Body of pancreas (tissue), 4 donors: Measurements from ENCODE around the gene COL27A1. TPM values are rescaled to one million over a fixed set of nuclear protein-coding genes. Genes with fewer than 3 reads are reported as not detected.

ENCODE experiments used
- ATAC-seq: fragments of 150-250 bp; one replicate; pipeline ENCODE4 v1.9.1; 2016
- DNase-seq, 4 donors: peaks; one replicate each; pipeline ENCODE4 v3.0.0-alpha.2; 2019
- H3K27ac ChIP-seq, 4 donors: fragments of 200-600 bp; sonication (generic); 1 replicate in 3 of 4; 2 replicates in 1 of 4; pipeline versions ENCODE4 v1.5.1 to v1.6.1; 2016 to 2019; ENCODE audit warnings: mild to moderate bottlenecking in 1 of 4, mixed read lengths in 1 of 4, moderate library complexity in 1 of 4
- H3K27me3 ChIP-seq, 2 donors: fragments of 200-600 bp; sonication (generic); one replicate each; pipeline ENCODE4 v1.6.0; 2016; ENCODE audit warnings: mild to moderate bottlenecking in 1 of 2
- H3K36me3 ChIP-seq, 2 donors: fragments of 200-600 bp; sonication (generic); replicated peaks in 1 of 2; 2 replicates each; pipeline ENCODE4 v1.5.1; 2016; ENCODE audit warnings: low read depth in 2 of 2; ENCODE audit not compliant: insufficient read depth in 1 of 2
- H3K4me1 ChIP-seq: fragments of 200-600 bp; sonication (generic); one replicate; pipeline ENCODE4 v1.6.0; 2016
- H3K4me3 ChIP-seq, 2 donors: fragments of 200-600 bp; sonication (generic); 1 replicate in 1 of 2; 2 replicates in 1 of 2; pipeline ENCODE4 v1.5.1; 2016 to 2019
- H3K9me3 ChIP-seq, 3 donors: fragments of 200-600 bp; sonication (generic); 1 replicate in 2 of 3; 2 replicates in 1 of 3; pipeline ENCODE4 v1.5.1; 2016
- POLR2A ChIP-seq, 3 donors: fragments of 450-650 bp; IDR thresholded peaks; one replicate each; pipeline ENCODE4 v1.6.1; 2016; ENCODE audit warnings: antibody characterized with exemption in 3 of 3, mild to moderate bottlenecking in 2 of 3
- WGBS, 2 donors: methylation state at CpG; one replicate each; pipeline ENCODE4 v1.1.5; 2017; 5-methylcytosine and 5-hydroxymethylcytosine counted together
- intact Hi-C: fragments of 100-400 bp; cut with DNase I; formaldehyde crosslinking; loops from one replicate; pipeline ENCODE4 v1.15.1; 2023
- total RNA-seq, 2 donors: library from RNA; depleted of rRNA; stranded (reverse); fragments of >200 nt; gene quantifications; one replicate each; pipeline ENCODE4 v1.1.0, GENCODE V29; 2016
- TF ChIP-seq, protein P1 (sequence below), 7 experiments: fragments of 450-650 bp in 4 of 7; fragments of 200-600 bp in 3 of 7; sonication (generic) in 3 of 7; IDR thresholded peaks; one replicate each; pipeline ENCODE4 v1.5.1; 2016 to 2019; ENCODE audit warnings: antibody characterized with exemption in 7 of 7

The COL27A1 gene
- total RNA-seq, 2 donors from 2014 or later = 24.1 to 58.0 TPM

DNA sequence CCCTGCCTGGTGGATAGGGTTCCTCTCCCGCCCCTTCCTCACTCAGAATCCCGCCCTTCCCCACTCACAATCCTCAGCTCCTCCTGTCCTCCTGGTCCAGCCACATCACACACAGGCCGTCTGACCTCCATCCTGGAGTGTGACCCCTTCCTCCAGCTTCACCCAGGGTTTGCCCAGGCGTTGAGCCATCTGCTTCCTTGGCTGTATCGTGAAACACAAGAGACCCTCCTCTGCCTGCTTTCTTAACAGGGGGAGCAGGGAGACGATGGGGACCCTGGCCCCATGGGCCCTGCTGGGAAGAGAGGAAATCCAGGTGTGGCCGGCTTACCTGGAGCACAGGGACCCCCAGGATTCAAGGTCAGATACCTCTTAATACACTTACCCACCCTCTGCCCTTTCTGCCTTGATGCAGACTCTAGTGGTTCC lies 135.2 kb downstream of the COL27A1 start:
- peak in 3 of 4 donors; percentile 1 to 8 (median 8) for DNase-seq
- intact Hi-C loops = loop anchor here (5.0 kb wide), 1 partner anchor 183 kb away; no protein-coding TSS in a partner anchor
- no peak overlapping the region for H3K4me3 ChIP-seq
- no peak overlapping the region for H3K27ac ChIP-seq
- TF ChIP-seq, protein P1, sequence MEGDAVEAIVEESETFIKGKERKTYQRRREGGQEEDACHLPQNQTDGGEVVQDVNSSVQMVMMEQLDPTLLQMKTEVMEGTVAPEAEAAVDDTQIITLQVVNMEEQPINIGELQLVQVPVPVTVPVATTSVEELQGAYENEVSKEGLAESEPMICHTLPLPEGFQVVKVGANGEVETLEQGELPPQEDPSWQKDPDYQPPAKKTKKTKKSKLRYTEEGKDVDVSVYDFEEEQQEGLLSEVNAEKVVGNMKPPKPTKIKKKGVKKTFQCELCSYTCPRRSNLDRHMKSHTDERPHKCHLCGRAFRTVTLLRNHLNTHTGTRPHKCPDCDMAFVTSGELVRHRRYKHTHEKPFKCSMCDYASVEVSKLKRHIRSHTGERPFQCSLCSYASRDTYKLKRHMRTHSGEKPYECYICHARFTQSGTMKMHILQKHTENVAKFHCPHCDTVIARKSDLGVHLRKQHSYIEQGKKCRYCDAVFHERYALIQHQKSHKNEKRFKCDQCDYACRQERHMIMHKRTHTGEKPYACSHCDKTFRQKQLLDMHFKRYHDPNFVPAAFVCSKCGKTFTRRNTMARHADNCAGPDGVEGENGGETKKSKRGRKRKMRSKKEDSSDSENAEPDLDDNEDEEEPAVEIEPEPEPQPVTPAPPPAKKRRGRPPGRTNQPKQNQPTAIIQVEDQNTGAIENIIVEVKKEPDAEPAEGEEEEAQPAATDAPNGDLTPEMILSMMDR (IDR thresholded peaks at IDR 0.05) = no peak
- no peak for TF ChIP-seq POLR2A (IDR thresholded peaks at IDR 0.05)
- peaks cover 8% of the 10 kb centered on the region for H3K4me1 ChIP-seq
- H3K27me3 ChIP-seq = no peaks in the 10 kb centered on the region
- ATAC-seq = peak; percentile 15
- H3K36me3 ChIP-seq = peaks cover 0 to 2% of the 10 kb centered on the region in 2 donors
- 65 to 69% methylated on average over 7 of the region's 7 CpGs for WGBS, 2 donors
- no peaks in the 10 kb centered on the region for H3K9me3 ChIP-seq

DNA sequence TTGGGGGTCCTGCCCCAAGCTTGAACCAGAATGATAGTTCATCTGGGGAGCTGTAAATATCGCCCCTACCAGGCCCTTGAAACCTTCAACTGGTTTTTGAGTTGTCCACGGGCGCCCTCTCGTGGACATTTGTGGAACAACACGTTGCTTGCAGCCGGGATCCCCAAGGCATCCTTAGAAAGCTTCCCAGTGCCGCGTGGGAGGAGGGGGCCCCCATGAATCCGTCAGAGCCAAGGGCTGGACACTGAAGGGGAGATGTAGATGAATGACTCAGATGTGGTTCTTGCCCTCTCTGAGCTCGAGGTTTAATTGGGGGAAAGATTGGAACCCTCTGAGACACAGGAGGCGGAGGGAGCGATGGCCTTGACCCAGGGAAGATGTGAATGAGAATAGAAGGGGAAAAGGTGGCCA lies 135.7 kb downstream of the COL27A1 start:
- peaks cover 0 to 2% of the 10 kb centered on the region in 2 donors for H3K36me3 ChIP-seq
- 18 to 21% methylated on average over 10 to 12 of the region's 12 CpGs for WGBS, 2 donors
- ATAC-seq = peak; percentile 62

DNA sequence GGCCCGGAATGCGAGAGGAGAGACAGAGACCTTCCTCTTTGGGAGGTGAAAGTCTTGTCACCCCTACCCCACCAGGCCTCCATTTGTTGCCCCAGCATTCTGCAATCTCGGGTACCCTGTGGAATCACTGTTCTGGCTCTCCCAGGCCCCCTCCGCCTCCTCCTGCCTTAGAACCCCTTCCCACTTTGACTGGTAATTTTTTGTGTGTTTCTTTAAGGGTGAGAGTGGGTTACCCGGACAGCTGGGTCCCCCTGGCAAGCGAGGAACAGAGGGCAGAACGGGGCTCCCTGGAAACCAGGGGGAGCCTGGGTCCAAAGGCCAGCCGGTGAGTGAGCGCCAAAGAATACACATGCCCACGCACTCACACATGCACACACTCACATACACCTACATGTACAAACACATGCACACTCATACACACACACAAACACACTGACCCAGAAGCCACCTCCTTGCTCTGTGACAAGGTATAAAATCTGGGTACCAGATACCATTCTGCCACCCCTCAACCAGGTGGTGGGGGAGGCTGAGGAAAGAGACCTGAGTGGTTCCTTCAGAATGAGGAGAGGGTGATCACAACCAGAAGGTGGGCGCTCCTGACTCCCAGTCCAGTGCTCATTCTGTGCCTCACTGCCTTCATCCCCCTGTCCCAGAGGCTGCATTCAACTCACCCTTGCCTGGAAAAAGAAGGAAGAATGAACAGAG lies 136.7 kb downstream of the COL27A1 start:
- DNase-seq (peak in 2 of 4 donors; percentile 1 to 2), ATAC-seq (no peak)
- Histone ChIP-seq H3K27me3 (no peaks in the 10 kb centered on the region), H3K4me3 (no peak overlapping the region), H3K36me3 (peaks cover 0 to 2% of the 10 kb centered on the region in 2 donors), H3K27ac (no peak overlapping the region), H3K9me3 (no peaks in the 10 kb centered on the region), H3K4me1 (peaks cover 8% of the 10 kb centered on the region)
- WGBS, 2 donors = 82 to 86% methylated on average over 11 of the region's 11 CpGs
- no peak for TF ChIP-seq POLR2A (IDR thresholded peaks at IDR 0.05)
- TF ChIP-seq, protein P1 (IDR thresholded peaks at IDR 0.05) = no peak
- intact Hi-C loops = loop anchor here (5.0 kb wide), 1 partner anchor 185 kb away; no protein-coding TSS in a partner anchor

More for the DNA sequence above, 135.7 kb downstream of the COL27A1 start:
- Histone ChIP-seq H3K4me3 (no peak overlapping the region), H3K27me3 (no peaks in the 10 kb centered on the region), H3K27ac (no peak overlapping the region), H3K4me1 (peaks cover 8% of the 10 kb centered on the region), H3K9me3 (no peaks in the 10 kb centered on the region)
- intact Hi-C loops = loop anchor here (5.0 kb wide), 1 partner anchor 184 kb away; no protein-coding TSS in a partner anchor
- TF ChIP-seq POLR2A (IDR thresholded peaks at IDR 0.05) = no peak
- TF ChIP-seq, protein P1 (IDR thresholded peaks at IDR 0.05) = peak; percentile 77 to 87 (median 84)
- peak; percentile 70 to 81 (median 75) for DNase-seq

DNA sequence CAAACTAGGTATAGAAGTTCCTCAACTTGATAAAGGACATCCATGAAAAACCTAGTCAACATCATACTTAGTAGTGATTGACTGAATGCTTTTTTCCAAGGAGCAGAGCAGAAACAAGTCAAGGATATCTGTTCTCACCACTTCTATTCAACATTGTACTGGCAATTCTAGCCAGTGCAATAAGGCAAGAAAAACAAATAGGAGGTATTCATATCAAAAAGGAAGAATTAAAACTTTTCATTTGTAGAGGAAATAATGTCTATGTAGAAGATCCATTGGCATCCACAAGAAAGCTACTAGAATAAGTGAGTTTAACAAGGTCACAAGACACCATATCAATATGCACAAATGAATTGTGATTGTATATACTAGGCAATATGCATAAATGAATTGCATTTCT lies 139.3 kb downstream of the COL27A1 start:
- intact Hi-C loops = loop anchor here (5.0 kb wide), 1 partner anchor 187 kb away; no protein-coding TSS in a partner anchor
- TF ChIP-seq, protein P1 (IDR thresholded peaks at IDR 0.05) = no peak
- TF ChIP-seq POLR2A (IDR thresholded peaks at IDR 0.05) = no peak
- H3K4me1 ChIP-seq = no peaks in the 10 kb centered on the region
- H3K36me3 ChIP-seq = peaks cover 0 to 2% of the 10 kb centered on the region in 2 donors
- H3K27me3 ChIP-seq = no peaks in the 10 kb centered on the region
- no peak overlapping the region for H3K27ac ChIP-seq
- ATAC-seq (no peak), DNase-seq (no peak)
- no peak overlapping the region for H3K4me3 ChIP-seq
- no peaks in the 10 kb centered on the region for H3K9me3 ChIP-seq
